Neural cell (in vitro differentiated cells): Measurements from ENCODE around the gene CEMP1.
A peak's percentile ranks its signal among the peaks of the same experiment; 100 is the strongest.

ENCODE experiments used
- CTCF ChIP-seq: fragments of 450-650 bp; IDR thresholded peaks from 2 replicates; pipeline ENCODE4 v1.5.1; 2014; ENCODE audit warnings: antibody characterized with exemption, mild to moderate bottlenecking, moderate library complexity; ENCODE audit not compliant: poor library complexity, severe bottlenecking
- EP300 ChIP-seq: fragments of 450-650 bp; conservative IDR thresholded peaks from 2 replicates; pipeline ENCODE4 v1.6.1; 2014; ENCODE audit warnings: antibody characterized with exemption, mild to moderate bottlenecking, moderate library complexity; ENCODE audit not compliant: poor library complexity, severe bottlenecking
- MXI1 ChIP-seq: fragments of 450-650 bp; conservative IDR thresholded peaks from 2 replicates; pipeline ENCODE4 v1.6.1; 2014; ENCODE audit warnings: antibody characterized with exemption, mild to moderate bottlenecking; ENCODE audit not compliant: poor library complexity, severe bottlenecking
- POLR2AphosphoS5 ChIP-seq: IDR thresholded peaks from 2 replicates; pipeline ENCODE4 v1.6.1; 2012
- TAF1 ChIP-seq: IDR thresholded peaks from 2 replicates; pipeline ENCODE4 v1.6.1; 2012; ENCODE audit warnings: low read depth

- peak; percentile 30 for TF ChIP-seq CTCF
- no peak for TF ChIP-seq POLR2AphosphoS5
- no peak for TF ChIP-seq EP300
- TF ChIP-seq TAF1 = no peak
- no peak for TF ChIP-seq MXI1
These were observed 18.3 kb downstream of the CEMP1 start for GRCh38 chr16:2512735-2513404.
